ENCODE results near the gene ARHGEF2. TPM values are rescaled to one million over a fixed set of nuclear protein-coding genes. Genes with fewer than 3 reads are reported as not detected.

Gene ARHGEF2
- total and polyA plus RNA-seq, 9 of the 15 experiments (the other 6 are each of a cell fraction or from before 2014, with no cell fraction given) = 7.1 to 162 (median 62.2) TPM

DNA sequence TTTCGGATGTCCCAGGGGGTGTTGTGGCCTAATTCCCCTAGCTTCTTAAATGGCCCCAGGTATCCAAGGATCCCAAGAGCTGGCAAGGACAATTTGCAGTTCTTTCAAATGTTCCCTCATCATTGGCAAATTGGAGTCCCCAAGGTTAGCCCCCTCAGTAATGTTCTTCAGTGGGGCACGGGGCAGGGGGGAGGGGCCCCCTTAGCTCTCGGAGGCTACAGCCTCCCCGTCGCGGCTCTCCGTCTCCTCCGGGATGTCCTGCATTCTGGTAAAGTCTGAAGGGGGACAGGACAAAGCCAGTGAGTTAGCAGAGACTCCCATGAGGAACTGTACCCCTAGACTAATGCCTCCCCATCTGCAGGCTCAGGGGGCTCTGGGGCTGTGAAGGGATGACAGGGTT lies 30.6 kb downstream of the ARHGEF2 start (continued):
- TF ChIP-seq PRPF4 (IDR thresholded peaks at IDR 0.05; ENCODE audit: insufficient read depth, low read depth, low read length, poor library complexity, severe bottlenecking) = no peak
- TF ChIP-seq MYC (IDR thresholded peaks at IDR 0.05; ENCODE audit: low read depth, low read length) = no peak
- TF ChIP-seq MYC (CRISPR knock-in tag; IDR thresholded peaks at IDR 0.05; ENCODE audit: borderline replicate concordance, low read depth) = no peak
- TF ChIP-seq ADNP (tag; IDR thresholded peaks at IDR 0.05) = no peak
- no peak for TF ChIP-seq ZNF263 (CRISPR knock-in tag; IDR thresholded peaks at IDR 0.05; ENCODE audit: borderline replicate concordance)
- TF ChIP-seq, protein P1, sequence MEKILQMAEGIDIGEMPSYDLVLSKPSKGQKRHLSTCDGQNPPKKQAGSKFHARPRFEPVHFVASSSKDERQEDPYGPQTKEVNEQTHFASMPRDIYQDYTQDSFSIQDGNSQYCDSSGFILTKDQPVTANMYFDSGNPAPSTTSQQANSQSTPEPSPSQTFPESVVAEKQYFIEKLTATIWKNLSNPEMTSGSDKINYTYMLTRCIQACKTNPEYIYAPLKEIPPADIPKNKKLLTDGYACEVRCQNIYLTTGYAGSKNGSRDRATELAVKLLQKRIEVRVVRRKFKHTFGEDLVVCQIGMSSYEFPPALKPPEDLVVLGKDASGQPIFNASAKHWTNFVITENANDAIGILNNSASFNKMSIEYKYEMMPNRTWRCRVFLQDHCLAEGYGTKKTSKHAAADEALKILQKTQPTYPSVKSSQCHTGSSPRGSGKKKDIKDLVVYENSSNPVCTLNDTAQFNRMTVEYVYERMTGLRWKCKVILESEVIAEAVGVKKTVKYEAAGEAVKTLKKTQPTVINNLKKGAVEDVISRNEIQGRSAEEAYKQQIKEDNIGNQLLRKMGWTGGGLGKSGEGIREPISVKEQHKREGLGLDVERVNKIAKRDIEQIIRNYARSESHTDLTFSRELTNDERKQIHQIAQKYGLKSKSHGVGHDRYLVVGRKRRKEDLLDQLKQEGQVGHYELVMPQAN (IDR thresholded peaks at IDR 0.05; ENCODE audit: borderline replicate concordance) = no peak
- no peak for TF ChIP-seq MCM7 (IDR thresholded peaks at IDR 0.05)

GRCh38 chr1:155947292-155947691 lies 31.1 kb downstream of the ARHGEF2 start:
- Histone ChIP-seq H4K20me1 (replicated peaks; ENCODE audit: control insufficient read depth, insufficient read depth, low read length) (no peaks in the 10 kb centered on the region), H3K9ac (ENCODE audit: insufficient read depth in 1 of 2, low read depth in 2 of 2, low read length in 2 of 2) (no peak overlapping the region), H2AFZ (ENCODE audit: low read depth, low read length) (no peak overlapping the region), H3K27me3 (ENCODE audit: control insufficient read depth in 2 of 2, insufficient read depth in 2 of 2, low read length in 2 of 2) (no peaks in the 10 kb centered on the region), H3K4me2 (ENCODE audit: insufficient read depth, low read length) (no peak overlapping the region), H3K4me3 (no peak overlapping the region), H3K79me2 (ENCODE audit: control insufficient read depth, insufficient read depth, low read length) (no peaks in the 10 kb centered on the region), H3K9me3 (replicated peaks; ENCODE audit: control insufficient read depth, insufficient read depth, low read depth, low read length) (no peaks in the 10 kb centered on the region), H3K36me3 (ENCODE audit: control insufficient read depth, insufficient read depth, low read length) (peaks cover 54% of the 10 kb centered on the region), H3K27ac (ENCODE audit: extremely low read depth, low read depth, low read length) (no peak overlapping the region), H3K4me1 (replicated peaks in 1 of 2; ENCODE audit: control insufficient read depth in 2 of 2, insufficient read depth in 2 of 2, low read length in 2 of 2) (peaks cover 0 to 4% of the 10 kb centered on the region in 2 experiments; a peak in 1 of 5 replicates), H3K9me1 (ENCODE audit: control insufficient read depth, insufficient read depth, low read length) (peaks cover under 1% of the 10 kb centered on the region)
- ChIA-PET CTCF (ENCODE audit: low intra/inter-chr PET ratio) (interaction anchor here (0.7 kb wide), 1 partner anchor 11 kb away, joined by 4 read pairs; no protein-coding TSS in a partner anchor), POLR2A (interaction anchor here (6.9 kb wide), 1 partner anchor 30 kb away, joined by 50 read pairs; the partner anchor contains the start of gene ARHGEF2)
- DNase-seq (ENCODE audit: extremely low read depth in 1 of 4, low spot score in 3 of 4) (no peak), ATAC-seq (no peak), FAIRE-seq (no peak)
- in situ Hi-C loops (cut with MboI) (no loop called here), intact Hi-C loops (cut with micrococcal nuclease) (no loop called here)
- 77% methylated on average over 4 of the region's 4 CpGs for WGBS (ENCODE audit: insufficient coverage, low coverage, missing lambda C conversion rate)
- BruUV-seq (replicated peaks) = no TSS peak
- TF ChIP-seq HMGXB4 (CRISPR knock-in tag; IDR thresholded peaks at IDR 0.05) (no peak), ZNF140 (CRISPR knock-in tag; IDR thresholded peaks at IDR 0.05) (no peak), TAF1 (IDR thresholded peaks at IDR 0.05; ENCODE audit: control insufficient read depth, extremely low read depth, insufficient read depth, low read length, severe bottlenecking) (no peak)
- TF ChIP-seq, protein P2, sequence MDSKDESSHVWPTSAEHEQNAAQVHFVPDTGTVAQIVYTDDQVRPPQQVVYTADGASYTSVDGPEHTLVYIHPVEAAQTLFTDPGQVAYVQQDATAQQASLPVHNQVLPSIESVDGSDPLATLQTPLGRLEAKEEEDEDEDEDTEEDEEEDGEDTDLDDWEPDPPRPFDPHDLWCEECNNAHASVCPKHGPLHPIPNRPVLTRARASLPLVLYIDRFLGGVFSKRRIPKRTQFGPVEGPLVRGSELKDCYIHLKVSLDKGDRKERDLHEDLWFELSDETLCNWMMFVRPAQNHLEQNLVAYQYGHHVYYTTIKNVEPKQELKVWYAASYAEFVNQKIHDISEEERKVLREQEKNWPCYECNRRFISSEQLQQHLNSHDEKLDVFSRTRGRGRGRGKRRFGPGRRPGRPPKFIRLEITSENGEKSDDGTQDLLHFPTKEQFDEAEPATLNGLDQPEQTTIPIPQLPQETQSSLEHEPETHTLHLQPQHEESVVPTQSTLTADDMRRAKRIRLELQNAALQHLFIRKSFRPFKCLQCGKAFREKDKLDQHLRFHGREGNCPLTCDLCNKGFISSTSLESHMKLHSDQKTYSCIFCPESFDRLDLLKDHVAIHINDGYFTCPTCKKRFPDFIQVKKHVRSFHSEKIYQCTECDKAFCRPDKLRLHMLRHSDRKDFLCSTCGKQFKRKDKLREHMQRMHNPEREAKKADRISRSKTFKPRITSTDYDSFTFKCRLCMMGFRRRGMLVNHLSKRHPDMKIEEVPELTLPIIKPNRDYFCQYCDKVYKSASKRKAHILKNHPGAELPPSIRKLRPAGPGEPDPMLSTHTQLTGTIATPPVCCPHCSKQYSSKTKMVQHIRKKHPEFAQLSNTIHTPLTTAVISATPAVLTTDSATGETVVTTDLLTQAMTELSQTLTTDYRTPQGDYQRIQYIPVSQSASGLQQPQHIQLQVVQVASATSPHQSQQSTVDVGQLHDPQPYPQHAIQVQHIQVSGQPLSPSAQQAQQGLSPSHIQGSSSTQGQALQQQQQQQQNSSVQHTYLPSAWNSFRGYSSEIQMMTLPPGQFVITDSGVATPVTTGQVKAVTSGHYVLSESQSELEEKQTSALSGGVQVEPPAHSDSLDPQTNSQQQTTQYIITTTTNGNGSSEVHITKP (IDR thresholded peaks at IDR 0.05; ENCODE audit: partially characterized antibody) = no peak

Data from K562 (cell line).